HG03520 (cell line): Measurements from ENCODE around the gene FER.
"Not testable (repeated sequence)": the region's sequence is repeated elsewhere in the genome, so short reads cannot be mapped to it uniquely, and the experiment has no call there.

Source experiments
- ATAC-seq: cut with Tn5 transposase; IDR thresholded peaks from one replicate; pipeline ENCODE4 v1.9.1; 2021; ENCODE audit warnings: mild to moderate bottlenecking, moderate library complexity; ENCODE audit not compliant: unreplicated experiment

The FER gene

DNA sequence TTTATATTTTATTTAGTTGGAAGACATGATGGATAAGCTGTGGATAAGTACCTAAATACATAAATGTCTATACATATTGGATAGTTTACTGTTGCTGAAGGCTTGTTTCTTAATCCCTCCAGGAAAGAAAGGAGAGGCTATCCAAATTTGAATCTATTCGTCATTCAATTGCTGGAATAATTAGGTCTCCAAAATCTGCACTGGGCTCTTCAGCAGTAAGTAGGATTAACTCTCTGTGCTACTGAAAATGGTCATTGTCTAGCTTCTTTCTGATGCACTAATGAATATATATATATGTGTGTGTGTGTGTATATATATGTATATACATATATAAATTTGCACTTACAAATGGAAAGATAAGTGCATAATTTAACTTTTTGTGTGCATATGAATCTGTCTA is 198.3 kb downstream of the FER start:
- no peak for ATAC-seq

DNA sequence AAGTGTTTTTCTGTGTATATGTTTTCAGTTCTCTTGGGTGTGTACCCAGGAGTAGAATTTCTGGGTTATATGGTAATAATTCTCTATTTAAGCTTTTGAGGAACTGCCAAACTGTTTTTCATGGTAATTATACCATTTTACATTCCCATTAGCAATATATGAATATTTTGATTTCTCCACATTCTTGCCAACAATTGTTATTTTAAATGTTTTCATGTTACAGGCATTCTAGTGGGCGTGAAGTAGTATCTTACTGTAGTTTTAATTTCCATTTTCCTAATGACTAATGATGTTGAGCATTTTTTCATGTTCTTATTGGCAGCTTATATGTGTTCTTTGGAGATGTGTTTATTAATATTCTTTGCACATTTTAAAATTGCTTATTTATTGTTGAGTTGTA is 199.5 kb downstream of the FER start:
- no peak for ATAC-seq

DNA sequence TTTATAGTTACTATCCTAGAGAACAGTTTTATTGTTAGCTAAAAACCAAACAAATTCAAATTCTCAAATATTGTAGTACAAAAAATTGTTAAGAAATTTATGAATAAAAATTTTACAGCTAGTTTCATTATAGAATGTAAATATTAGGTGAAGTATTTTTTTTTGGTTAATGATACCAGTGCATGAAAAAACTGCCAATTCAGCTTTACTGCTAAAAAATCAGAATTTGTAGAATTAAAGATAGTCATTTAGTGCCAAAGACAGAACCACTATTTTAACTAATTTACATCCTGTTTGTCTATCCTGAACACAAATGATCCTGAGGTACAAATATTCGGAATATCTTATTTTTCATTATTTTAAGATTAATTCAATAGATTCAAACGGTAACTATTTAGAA is 202.6 kb downstream of the FER start:
- no peak for ATAC-seq

DNA sequence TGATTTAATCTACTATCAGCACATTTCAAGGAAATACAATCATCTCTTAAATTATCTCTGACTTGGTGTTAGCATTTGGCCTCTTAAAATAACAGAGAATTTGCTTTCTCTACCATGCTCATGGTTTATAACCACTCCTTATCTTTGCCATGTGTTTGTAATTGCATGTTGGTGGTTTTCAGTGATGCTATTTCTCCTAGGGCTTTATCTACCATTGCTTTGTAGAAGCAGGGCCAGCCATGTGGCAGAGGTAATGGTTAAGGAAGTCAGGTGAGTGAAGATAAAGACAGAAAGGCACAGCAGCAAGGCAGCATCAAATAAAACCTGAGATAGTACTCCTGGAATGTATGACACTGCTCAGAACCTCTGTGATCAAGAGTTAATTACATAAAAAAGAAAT is 206.2 kb downstream of the FER start:
- no peak for ATAC-seq

DNA sequence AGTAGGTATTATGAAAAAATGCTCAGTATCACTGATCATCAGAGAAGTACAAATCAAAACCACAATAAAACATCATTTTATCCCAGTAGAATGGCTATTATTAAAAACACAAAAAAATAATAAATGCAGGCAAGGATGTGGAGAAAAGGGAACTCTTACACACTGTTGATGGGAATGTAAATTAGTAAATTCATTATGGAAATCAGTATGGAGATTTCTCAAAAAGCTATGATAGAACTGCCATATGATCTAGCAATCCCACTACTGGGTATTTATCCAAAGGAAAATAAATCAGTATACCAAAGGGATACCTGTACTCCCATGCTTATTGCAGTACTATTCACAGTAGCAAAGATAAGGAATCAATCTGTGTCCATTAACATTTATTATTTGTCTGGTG is 209.6 kb downstream of the FER start:
- ATAC-seq, result no peak

DNA sequence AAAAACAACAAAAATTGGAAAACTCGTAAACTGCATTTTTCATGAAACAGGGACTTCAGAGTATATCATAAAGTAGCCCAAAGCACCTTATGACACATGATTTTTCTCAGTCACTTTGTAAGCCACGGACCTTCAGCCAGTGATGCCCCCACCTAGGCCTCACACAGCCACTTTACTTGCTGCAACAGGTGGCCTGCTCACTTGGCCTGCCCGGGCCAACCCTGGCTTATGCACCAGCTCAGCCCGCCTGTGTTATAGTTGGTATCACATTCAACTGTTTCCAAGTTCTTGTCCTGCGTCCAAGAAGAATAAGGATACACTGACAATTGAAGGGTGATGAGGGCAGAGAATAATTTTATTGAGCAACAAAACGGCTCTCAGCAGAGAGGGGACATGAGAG is 219.2 kb downstream of the FER start:
- ATAC-seq, result no peak

DNA sequence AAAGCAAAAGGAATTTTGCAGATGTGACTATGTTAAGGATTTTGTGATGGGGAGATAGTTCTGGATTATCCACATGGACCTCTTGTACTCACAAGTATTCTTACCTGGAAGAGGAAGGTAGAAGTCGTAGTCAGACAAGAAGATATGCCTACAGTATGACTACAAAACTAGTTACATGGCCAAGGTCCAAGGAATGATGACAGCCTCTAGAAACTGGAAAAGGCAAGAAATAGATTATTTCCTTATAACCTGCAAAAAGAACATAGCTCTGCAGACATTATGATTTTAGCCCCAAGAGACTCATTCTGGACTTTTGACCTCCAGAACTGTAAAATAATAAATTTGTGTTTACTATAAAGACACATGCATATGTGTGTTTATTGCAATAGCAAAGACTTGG is 226.9 kb downstream of the FER start:
- ATAC-seq, result no peak

DNA sequence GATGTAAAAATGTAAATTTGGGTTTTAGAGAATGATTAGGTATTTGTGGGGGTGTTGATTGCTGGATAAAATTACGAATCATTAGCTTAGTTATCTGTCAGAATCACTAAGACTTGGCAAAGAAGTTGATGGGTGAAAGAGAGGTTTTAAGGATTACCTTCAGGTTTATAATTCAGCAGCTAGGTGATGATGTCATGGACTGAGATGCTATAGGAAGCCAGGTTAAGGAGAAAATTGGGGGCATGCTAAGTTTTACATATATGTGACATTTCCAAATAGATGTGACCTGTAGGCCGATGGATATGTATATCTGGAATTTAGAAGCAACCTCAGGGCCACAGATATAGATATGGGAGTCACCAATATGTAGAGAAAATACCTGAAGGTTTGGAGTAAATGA is 228.0 kb downstream of the FER start:
- ATAC-seq, result no peak

DNA sequence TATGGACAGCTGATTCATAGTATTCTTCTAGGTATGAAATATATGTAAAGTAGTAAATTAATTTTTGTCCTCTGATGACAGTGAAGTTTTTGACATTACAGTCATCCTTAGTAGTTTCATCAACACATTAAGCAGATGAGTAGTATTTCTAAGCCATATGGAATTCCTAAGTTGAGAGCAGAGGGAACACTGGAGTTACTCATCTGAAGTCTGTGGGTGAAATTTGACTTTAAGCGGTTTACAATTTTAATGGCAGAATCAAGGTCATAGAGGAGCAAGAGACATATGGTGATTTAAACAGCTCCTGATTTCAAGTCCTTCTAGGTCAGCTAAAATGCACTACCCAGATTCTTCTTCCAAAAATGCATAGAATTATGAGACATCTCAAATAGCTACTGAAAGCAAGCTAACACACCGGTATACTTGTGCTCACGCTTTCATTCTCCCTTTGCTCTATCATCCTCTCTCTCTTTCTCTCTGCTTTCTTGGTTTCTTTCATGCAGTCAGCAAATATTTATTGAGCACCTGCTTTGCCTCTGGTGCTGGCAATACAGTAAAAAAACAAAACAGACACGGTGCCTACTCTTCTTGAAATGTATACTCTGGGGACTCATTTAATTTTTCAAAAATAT is 235.9 kb downstream of the FER start:
- ATAC-seq, result no peak

DNA sequence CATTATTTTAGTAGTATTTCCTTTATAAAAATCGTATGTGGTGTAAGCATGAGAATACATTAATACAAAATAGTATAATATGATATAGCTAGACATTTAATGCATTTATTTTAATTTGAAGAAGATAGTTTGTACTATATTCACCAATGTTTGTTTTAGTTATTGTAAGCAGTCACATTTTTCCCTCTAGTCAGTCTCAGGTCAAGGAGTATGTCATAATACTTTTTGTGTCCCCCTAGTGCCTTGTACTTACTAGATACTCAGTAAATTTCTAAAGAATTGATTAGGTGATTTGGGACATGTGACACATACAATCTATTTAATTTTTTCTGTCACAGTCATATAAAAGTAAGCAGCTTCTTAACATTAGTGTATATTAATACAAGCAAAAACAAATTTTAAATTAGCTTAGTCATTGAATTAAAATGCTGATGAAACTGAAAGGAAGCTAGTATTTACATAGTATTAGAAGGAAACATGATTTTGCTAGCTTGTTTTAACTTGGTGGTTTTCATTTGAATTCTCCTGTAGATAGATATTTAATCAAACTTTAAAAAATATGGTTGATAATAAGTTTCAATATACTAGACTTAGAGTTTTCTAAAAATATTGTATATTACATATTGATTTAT is 242.2 kb downstream of the FER start:
- ATAC-seq, result no peak

DNA sequence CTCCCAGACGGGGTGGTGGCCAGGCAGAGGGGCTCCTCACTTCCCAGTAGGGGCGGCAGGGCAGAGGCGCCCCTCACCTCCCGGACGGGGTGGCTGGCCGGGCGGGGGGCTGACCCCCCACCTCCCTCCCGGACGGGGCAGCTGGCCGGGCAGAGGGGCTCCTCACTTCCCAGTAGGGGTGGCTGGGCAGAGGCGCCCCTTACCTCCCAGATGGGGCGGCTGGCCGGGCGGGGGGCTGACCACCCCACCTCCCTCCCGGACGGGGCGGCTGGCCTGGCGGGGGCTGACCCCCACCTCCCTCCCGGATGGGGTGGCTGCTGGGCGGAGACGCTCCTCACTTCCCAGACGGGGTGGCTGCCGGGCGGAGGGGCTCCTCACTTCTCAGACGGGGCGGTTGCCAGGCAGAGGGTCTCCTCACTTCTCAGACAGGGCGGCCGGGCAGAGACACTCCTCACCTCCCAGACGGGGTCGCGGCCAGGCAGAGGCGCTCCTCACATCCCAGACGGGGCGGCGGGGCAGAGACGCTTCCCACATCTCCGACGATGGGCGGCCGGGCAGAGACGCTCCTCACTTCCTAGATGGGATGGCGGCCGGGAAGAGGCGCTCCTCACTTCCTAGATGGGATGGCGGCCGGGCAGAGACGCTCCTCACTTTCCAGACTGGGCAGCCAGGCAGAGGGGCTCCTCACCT is 244.8 kb downstream of the FER start:
- ATAC-seq, result not testable (repeated sequence)

DNA sequence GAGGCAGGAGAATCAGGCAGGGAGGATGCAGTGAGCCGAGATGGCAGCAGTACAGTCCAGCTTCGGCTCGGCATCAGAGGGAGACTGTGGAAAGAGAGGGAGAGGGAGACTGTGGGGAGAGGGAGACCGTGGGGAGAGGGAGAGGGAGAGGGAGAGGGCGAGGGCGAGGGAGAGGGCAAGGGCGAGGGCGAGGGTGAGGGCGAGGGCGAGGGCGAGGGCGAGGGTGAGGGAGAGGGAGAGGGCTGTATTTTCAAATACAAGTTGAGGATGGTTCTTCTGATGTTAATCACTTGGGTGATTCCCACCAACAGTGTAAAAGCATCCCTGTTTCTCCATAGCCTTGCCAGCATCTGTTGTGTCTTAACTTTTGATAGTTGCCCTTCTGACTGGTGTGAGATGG is 245.7 kb downstream of the FER start:
- not testable (repeated sequence) for ATAC-seq

DNA sequence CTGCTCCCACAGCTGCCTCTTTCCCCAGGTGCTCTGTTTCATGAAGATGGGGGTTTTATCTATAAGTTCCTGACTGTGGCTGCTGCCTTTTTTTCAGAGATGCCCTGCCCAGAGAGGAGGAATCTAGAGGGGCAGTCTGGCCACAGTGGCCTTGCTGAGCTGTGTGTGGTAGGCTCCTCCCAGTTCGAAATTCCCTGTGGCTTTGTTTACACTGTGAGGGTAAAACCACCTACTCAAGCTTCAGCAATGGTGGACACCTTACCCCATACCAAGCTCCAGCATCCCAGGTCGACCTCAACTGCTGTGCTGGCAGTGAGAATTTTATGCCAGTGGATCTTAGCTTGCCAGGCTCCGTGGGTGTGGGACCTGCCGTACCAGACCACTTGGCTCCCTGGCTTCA is 250.0 kb downstream of the FER start:
- ATAC-seq, result no peak

DNA sequence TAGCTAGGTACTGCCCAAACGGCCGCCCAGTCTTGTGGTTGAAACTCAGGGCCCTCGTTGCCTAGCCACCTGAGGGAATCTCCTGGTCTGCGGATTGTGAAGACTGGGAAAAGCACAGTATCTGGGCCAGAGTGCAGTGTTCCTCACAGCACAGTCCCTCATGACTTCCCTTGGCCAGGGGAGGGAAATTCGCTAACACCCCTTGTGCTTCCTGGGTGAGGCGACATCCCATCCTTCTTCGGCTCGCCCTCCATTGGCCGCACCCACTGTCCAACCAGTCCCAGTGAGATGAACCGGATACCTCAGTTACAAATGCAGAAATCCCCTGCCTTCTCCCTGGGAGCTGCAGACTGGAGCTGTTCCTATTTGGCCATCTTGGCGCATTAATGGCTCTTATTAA is 250.5 kb downstream of the FER start:
- ATAC-seq, result no peak

DNA sequence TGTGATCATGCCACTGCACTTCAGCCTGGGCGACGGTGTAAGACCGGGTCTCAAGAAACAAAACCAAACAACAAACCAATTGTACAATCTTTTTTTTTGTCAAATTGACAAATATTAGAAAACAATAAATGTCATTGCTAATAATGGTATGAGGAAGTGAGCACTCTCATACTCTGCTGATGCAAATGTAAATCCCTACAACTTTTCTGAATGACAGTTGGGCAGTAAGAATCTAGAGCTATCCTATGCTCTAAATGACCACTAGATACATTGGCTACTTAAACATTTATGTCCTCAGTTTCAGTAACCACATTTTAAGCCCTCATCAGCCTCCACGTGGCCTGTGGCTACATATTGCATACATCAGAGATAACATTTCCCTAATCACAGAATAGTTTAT is 256.2 kb downstream of the FER start:
- ATAC-seq, result no peak

DNA sequence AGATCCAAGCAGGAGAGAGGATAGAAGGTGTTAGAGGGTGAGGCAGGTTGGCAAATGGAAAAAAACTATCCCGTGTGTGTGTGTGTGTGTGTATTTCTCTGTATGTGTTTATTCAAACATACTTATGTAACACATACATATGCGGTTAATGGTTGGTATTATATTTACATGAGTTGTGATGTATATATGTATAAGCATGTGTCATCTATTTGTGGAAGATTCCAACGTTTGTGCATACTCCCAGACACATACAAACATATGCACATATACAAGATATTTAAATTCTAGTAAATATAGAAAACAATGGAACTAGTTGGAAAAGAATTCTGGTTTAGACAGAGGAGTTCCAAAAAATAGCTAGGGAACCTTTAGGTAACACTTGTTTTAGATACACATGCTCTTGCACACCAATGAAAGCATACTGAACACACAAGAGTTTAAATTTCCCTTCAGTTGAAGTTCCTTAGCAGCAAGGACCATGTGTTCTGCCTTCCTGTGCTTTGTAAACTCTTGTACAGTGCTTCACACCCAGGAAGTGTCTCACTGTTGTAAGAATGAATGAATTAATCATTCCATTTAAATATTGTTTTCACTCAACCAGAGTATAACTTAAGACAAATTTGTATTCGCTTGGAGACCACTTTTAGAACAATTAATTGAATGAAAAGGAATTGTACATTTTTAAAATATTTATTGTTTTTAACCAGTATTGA is 257.8 kb downstream of the FER start:
- no peak for ATAC-seq

DNA sequence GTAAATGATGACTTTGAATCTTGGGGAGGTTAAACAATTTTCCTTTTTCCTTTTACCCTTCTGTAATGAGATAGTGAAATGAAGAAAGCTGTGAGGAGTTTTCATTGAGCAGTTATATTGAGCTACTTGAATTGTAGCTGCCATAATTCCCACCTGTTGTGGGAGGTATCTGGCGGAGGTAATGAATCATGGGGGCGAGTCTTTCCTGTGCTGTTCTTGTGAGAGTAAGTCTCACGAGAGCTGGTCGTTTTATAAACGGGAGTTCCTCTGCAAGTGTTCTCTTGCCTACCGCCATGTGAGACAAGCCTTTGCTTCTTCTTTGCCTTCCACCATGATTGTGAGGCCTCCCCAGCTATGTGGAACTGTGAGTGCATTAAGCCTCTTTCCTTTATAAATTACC is 258.4 kb downstream of the FER start:
- no peak for ATAC-seq

DNA sequence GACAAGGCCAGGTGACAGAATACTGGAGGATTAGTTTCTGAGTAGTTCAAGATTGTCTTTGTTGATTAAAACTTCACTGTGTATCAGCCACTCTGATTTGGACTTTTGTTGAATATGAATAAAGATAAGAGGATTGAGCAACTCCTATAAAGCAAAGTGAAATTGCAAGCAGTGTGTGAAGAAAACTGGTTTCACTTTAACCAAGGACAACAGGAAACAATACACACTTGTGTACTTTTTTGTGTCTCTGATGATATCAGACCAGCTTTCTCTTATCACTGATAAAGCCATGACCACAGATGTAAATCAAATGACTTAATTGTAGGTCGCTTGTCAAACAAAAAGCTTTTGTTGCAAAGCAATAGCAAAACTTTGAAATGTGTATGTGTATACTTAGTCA is 268.6 kb downstream of the FER start:
- no peak for ATAC-seq

DNA sequence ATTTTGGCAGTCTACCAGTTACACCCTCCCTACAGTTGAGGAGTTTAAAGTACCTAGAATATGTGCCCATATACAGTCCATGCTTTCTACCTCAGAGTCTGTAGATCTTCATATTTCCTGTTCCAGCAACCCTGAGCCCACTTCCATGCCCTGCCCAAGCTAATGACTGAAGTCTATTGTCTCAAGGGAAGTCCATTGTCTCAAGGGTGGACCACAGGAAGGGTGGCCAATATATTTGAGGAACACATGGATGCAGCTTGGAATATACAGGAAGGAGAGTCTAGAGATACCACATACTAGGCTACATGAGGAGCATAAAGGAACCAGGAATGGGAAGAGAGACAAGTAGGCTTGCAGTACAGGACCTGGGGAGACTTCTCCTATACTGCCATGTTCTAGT is 274.4 kb downstream of the FER start:
- no peak for ATAC-seq

DNA sequence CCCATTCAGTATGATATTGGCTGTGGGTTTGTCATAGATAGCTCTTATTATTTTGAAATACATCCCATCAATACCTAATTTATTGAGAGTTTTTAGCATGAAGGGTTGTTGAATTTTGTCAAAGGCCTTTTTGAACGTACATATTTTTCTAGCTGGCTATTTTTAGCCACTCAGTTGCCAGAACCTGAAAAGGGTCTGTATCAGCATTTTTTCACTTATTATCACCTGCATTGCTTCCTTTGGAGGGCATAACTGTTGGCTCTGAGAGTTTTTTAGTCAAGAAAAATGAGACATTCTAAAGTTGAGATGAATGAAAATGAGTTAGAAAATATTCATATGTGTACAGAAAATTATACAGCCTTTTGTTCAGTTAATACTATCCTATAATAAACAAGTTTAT is 278.0 kb downstream of the FER start:
- ATAC-seq, result not testable (repeated sequence)

DNA sequence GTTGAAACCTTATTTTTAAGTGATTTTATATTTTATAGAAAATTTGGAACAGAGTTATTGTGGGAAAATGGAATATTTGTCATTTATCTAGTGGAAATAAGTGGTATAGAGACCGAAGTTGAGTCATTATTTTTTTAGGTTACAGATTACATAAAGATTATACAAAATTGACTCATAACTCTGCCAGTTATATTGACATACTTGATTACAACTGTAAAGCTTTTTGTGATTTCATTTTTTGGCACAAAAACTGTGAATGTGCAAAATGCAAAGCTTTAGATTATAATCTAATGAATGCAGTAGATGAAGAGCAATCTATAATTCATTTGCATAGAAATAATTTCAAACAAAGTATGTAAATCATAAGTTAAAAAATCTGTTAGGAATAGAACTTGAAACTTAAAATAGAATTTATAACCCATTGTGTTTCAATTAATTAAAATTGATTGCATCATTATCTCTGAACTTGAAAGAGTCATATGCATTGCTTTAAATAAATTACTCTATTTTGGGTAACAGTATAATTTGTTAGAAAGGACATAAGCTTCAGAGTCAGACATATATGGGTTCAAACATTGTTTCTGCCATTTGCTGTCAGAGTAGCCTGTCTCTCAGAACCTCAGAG is 280.4 kb downstream of the FER start:
- ATAC-seq, result no peak
